CMK (cell line): ENCODE results near the gene TTC13.
A peak's percentile ranks its signal among the peaks of the same experiment; 100 is the strongest.

Experiments
- DNase-seq: peaks from one replicate; pipeline ENCODE4 v3.0.0-alpha.2; 2010; ENCODE audit warnings: low read depth

Gene TTC13

GRCh38 chr1:230943048-230943593, 35.5 kb downstream of the TTC13 start:
- DNase-seq: no peak

- no peak for DNase-seq
Observed at GRCh38 chr1:230940848-230941247, 37.8 kb downstream of the TTC13 start.

- no peak for DNase-seq
Observed at GRCh38 chr1:230939806-230940489, 38.7 kb downstream of the TTC13 start.

- no peak for DNase-seq
Observed at GRCh38 chr1:230938924-230939368, 39.7 kb downstream of the TTC13 start.

- no peak for DNase-seq
Observed at GRCh38 chr1:230937371-230937770, 41.3 kb downstream of the TTC13 start.

GRCh38 chr1:230936475-230936874, 42.2 kb downstream of the TTC13 start:
- DNase-seq: no peak

- no peak for DNase-seq
Observed at GRCh38 chr1:230935852-230936251, 42.8 kb downstream of the TTC13 start.

- no peak for DNase-seq
Observed at GRCh38 chr1:230930986-230931385, 47.7 kb downstream of the TTC13 start.

GRCh38 chr1:230926182-230926581, 52.5 kb downstream of the TTC13 start:
- DNase-seq: no peak

GRCh38 chr1:230925608-230926007, 53.1 kb downstream of the TTC13 start:
- no peak for DNase-seq

GRCh38 chr1:230923176-230923575, 55.5 kb downstream of the TTC13 start:
- no peak for DNase-seq

- DNase-seq: no peak
Observed at GRCh38 chr1:230922620-230923019, 56.0 kb downstream of the TTC13 start.

GRCh38 chr1:230919207-230919606, 59.5 kb downstream of the TTC13 start:
- no peak for DNase-seq

- DNase-seq: peak; percentile 41
Observed at GRCh38 chr1:230917284-230918135, 61.2 kb downstream of the TTC13 start.

- no peak for DNase-seq
Observed at GRCh38 chr1:230916587-230917283, 61.9 kb downstream of the TTC13 start.

GRCh38 chr1:230915078-230915477, 63.6 kb downstream of the TTC13 start:
- no peak for DNase-seq

GRCh38 chr1:230913496-230913895, 65.2 kb downstream of the TTC13 start:
- DNase-seq: no peak

- no peak for DNase-seq
Observed at GRCh38 chr1:230910755-230911117, 67.9 kb downstream of the TTC13 start.

- DNase-seq: no peak
Observed at GRCh38 chr1:230909974-230910754, 68.5 kb downstream of the TTC13 start.

GRCh38 chr1:230907472-230908205, 71.0 kb downstream of the TTC13 start:
- DNase-seq: no peak

GRCh38 chr1:230906226-230906625, 72.4 kb downstream of the TTC13 start:
- no peak for DNase-seq
